ENCODE data around the gene KAZN.

Gene KAZN

GRCh38 chr1:14648896-14649855 is 50.7 kb downstream of the KAZN start:
- DNase-seq, result no peak

- DNase-seq, result no peak
Measured at GRCh38 chr1:14649976-14650375, 51.5 kb downstream of the KAZN start.

GRCh38 chr1:14650951-14651350 is 52.5 kb downstream of the KAZN start:
- DNase-seq, result no peak

- no peak for DNase-seq
Measured at GRCh38 chr1:14652840-14653239, 54.4 kb downstream of the KAZN start.

- no peak for DNase-seq
Measured at GRCh38 chr1:14653461-14653960, 55.0 kb downstream of the KAZN start.

- no peak for DNase-seq
Measured at GRCh38 chr1:14654554-14654953, 56.1 kb downstream of the KAZN start.

- no peak for DNase-seq
Measured at GRCh38 chr1:14655385-14655784, 56.9 kb downstream of the KAZN start.

- no peak for DNase-seq
Measured at GRCh38 chr1:14656384-14656937, 58.0 kb downstream of the KAZN start.

GRCh38 chr1:14658642-14659041 is 60.2 kb downstream of the KAZN start:
- no peak for DNase-seq

- no peak for DNase-seq
Measured at GRCh38 chr1:14659913-14660312, 61.4 kb downstream of the KAZN start.

- no peak for DNase-seq
Measured at GRCh38 chr1:14660801-14661200, 62.3 kb downstream of the KAZN start.

GRCh38 chr1:14661222-14661621 is 62.7 kb downstream of the KAZN start:
- DNase-seq, result no peak

- no peak for DNase-seq
Measured at GRCh38 chr1:14662116-14662515, 63.6 kb downstream of the KAZN start.

- DNase-seq, result no peak
Measured at GRCh38 chr1:14663773-14664172, 65.3 kb downstream of the KAZN start.

- DNase-seq, result no peak
Measured at GRCh38 chr1:14666373-14666772, 67.9 kb downstream of the KAZN start.

- DNase-seq, result no peak
Measured at GRCh38 chr1:14666962-14667650, 68.6 kb downstream of the KAZN start.

GRCh38 chr1:14667651-14667984 is 69.1 kb downstream of the KAZN start:
- no peak for DNase-seq

GRCh38 chr1:14668538-14668937 is 70.1 kb downstream of the KAZN start:
- no peak for DNase-seq

GRCh38 chr1:14672005-14672404 is 73.5 kb downstream of the KAZN start:
- DNase-seq, result no peak

GRCh38 chr1:14674030-14674429 is 75.5 kb downstream of the KAZN start:
- DNase-seq, result no peak

GRCh38 chr1:14676400-14676799 is 77.9 kb downstream of the KAZN start:
- DNase-seq, result no peak

- DNase-seq, result no peak
Measured at GRCh38 chr1:14677292-14677971, 78.9 kb downstream of the KAZN start.

GRCh38 chr1:14678011-14678638 is 79.6 kb downstream of the KAZN start:
- no peak for DNase-seq

Measured in T-helper 1 cell (primary cell).